Measurements from ENCODE around the gene TNFRSF19. TPM values are rescaled to one million over a fixed set of nuclear protein-coding genes. Genes with fewer than 3 reads are reported as not detected.

TNFRSF19 gene
- total RNA-seq, 1 experiment from 2014 or later, result 0.06 TPM

GRCh38 chr13:23658929-23659541 lies 88.8 kb downstream of the TNFRSF19 start:
- ChIA-PET CTCF (no interaction called here), POLR2A (ENCODE audit: low non-redundant PET) (no interaction called here)
- no peak overlapping the region for H3K27ac ChIP-seq (ENCODE audit: low read depth, low read length, poor library complexity, severe bottlenecking)
- DNase-seq (ENCODE audit: low spot score), result no peak
- no peaks in the 10 kb centered on the region for H3K4me1 ChIP-seq (ENCODE audit: insufficient read depth, low read length, poor library complexity, severe bottlenecking)
- H3K9me3 ChIP-seq (ENCODE audit: low read depth, low read length, poor library complexity, severe bottlenecking), result no peaks in the 10 kb centered on the region
- BruUV-seq (replicated peaks), result no TSS peak
- H3K4me3 ChIP-seq (ENCODE audit: low read depth, low read length, poor library complexity, severe bottlenecking), result no peak overlapping the region
- intact Hi-C loops (cut with micrococcal nuclease; ENCODE audit: unreplicated experiment), result no loop called here
- no peak for TF ChIP-seq CTCF (conservative IDR thresholded peaks at IDR 0.05; ENCODE audit: low read depth, low read length)
- TF ChIP-seq EZH2 (IDR thresholded peaks at IDR 0.05; ENCODE audit: borderline replicate concordance, low read depth, low read length, poor library complexity, severe bottlenecking), result no peak
- no peaks in the 10 kb centered on the region for H3K36me3 ChIP-seq (ENCODE audit: insufficient read depth, low read length, poor library complexity, severe bottlenecking)
- H3K27me3 ChIP-seq (replicated peaks; ENCODE audit: insufficient read depth, low read depth, low read length, poor library complexity), result no peaks in the 10 kb centered on the region

- ChIA-PET POLR2A (ENCODE audit: low non-redundant PET) (no interaction called here), CTCF (no interaction called here)
- Histone ChIP-seq H3K4me3 (ENCODE audit: low read depth, low read length, poor library complexity, severe bottlenecking) (no peak overlapping the region), H3K27ac (ENCODE audit: low read depth, low read length, poor library complexity, severe bottlenecking) (no peak overlapping the region), H3K9me3 (ENCODE audit: low read depth, low read length, poor library complexity, severe bottlenecking) (no peaks in the 10 kb centered on the region), H3K4me1 (ENCODE audit: insufficient read depth, low read length, poor library complexity, severe bottlenecking) (no peaks in the 10 kb centered on the region), H3K27me3 (replicated peaks; ENCODE audit: insufficient read depth, low read depth, low read length, poor library complexity) (no peaks in the 10 kb centered on the region), H3K36me3 (ENCODE audit: insufficient read depth, low read length, poor library complexity, severe bottlenecking) (no peaks in the 10 kb centered on the region)
- DNase-seq (ENCODE audit: low spot score), result no peak
- BruUV-seq (replicated peaks), result no TSS peak
- TF ChIP-seq CTCF (conservative IDR thresholded peaks at IDR 0.05; ENCODE audit: low read depth, low read length) (no peak), EZH2 (IDR thresholded peaks at IDR 0.05; ENCODE audit: borderline replicate concordance, low read depth, low read length, poor library complexity, severe bottlenecking) (no peak)
- intact Hi-C loops (cut with micrococcal nuclease; ENCODE audit: unreplicated experiment), result no loop called here
These were observed 90.0 kb downstream of the TNFRSF19 start for GRCh38 chr13:23660249-23660648.

- DNase-seq (ENCODE audit: low spot score), result no peak
- Histone ChIP-seq H3K4me3 (ENCODE audit: low read depth, low read length, poor library complexity, severe bottlenecking) (no peak overlapping the region), H3K36me3 (ENCODE audit: insufficient read depth, low read length, poor library complexity, severe bottlenecking) (no peaks in the 10 kb centered on the region), H3K9me3 (ENCODE audit: low read depth, low read length, poor library complexity, severe bottlenecking) (no peaks in the 10 kb centered on the region), H3K27me3 (replicated peaks; ENCODE audit: insufficient read depth, low read depth, low read length, poor library complexity) (no peaks in the 10 kb centered on the region), H3K4me1 (ENCODE audit: insufficient read depth, low read length, poor library complexity, severe bottlenecking) (no peaks in the 10 kb centered on the region), H3K27ac (ENCODE audit: low read depth, low read length, poor library complexity, severe bottlenecking) (no peak overlapping the region)
- ChIA-PET CTCF (no interaction called here), POLR2A (ENCODE audit: low non-redundant PET) (no interaction called here)
- intact Hi-C loops (cut with micrococcal nuclease; ENCODE audit: unreplicated experiment), result no loop called here
- BruUV-seq (replicated peaks), result no TSS peak
- TF ChIP-seq EZH2 (IDR thresholded peaks at IDR 0.05; ENCODE audit: borderline replicate concordance, low read depth, low read length, poor library complexity, severe bottlenecking) (no peak), CTCF (conservative IDR thresholded peaks at IDR 0.05; ENCODE audit: low read depth, low read length) (no peak)
These were observed 96.4 kb downstream of the TNFRSF19 start for GRCh38 chr13:23666582-23666981.
